Measurements from ENCODE around the gene TRIM67.

TRIM67 gene

GRCh38 chr1:231211005-231211857 is 49.4 kb downstream of the TRIM67 start:
- TF ChIP-seq, protein P1, sequence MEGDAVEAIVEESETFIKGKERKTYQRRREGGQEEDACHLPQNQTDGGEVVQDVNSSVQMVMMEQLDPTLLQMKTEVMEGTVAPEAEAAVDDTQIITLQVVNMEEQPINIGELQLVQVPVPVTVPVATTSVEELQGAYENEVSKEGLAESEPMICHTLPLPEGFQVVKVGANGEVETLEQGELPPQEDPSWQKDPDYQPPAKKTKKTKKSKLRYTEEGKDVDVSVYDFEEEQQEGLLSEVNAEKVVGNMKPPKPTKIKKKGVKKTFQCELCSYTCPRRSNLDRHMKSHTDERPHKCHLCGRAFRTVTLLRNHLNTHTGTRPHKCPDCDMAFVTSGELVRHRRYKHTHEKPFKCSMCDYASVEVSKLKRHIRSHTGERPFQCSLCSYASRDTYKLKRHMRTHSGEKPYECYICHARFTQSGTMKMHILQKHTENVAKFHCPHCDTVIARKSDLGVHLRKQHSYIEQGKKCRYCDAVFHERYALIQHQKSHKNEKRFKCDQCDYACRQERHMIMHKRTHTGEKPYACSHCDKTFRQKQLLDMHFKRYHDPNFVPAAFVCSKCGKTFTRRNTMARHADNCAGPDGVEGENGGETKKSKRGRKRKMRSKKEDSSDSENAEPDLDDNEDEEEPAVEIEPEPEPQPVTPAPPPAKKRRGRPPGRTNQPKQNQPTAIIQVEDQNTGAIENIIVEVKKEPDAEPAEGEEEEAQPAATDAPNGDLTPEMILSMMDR (conservative IDR thresholded peaks at IDR 0.05): peak; percentile 93
- peak overlapping the region; percentile 77 for H3K27ac ChIP-seq

DNA sequence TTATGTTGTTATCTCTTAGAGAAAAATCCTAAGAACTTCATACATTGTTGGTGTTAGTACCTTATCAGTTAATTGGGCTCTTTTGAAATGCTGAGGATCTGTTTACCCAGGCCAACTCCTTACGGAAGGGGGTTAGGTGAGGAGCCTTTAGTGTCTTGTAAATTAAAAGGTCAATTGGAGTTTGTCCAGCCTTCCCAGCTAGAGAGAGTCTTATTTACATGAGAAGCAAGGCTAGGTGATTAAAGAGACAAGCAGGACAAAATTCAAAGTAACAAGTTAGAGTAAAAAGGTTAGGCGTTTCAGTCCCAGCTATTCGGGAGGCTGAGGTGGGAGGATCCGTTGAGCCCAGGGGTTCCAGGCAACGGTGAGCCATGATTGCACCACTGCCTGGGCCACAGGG is 50.4 kb downstream of the TRIM67 start:
- H3K27ac ChIP-seq: peak overlapping the region; percentile 77

DNA sequence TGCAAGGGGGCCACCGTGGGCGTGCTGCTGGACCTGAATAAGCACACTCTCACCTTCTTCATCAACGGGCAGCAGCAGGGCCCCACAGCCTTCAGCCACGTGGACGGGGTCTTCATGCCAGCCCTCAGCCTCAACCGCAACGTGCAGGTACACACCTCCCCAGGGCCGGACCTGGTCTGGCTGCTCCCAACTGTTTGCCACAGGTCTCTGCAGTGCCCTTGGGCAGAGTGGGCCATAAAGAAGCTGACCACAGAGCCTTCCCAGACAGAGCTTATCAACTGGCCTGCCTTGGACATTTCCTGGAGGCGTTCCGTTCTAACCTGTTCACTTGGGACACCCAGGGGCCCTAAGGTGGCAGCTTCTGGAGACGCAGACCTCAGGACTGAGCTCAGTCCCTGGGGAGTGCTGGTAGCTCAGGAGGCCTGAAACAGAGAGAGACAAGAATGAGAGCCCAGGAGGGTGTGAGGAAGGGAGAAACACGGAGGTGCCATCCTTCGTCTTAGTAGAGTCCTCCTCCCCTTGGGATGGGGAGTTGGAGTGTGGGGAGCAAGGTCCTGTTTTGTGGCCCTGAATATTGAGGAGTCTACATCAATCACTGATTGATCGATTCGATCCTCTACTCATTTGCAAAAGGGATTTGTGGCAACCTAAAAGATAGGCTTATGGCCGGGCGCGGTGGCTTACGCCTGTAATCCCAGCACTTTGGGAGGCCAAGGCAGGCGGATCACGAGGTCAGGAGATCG is 52.1 kb downstream of the TRIM67 start:
- no peak overlapping the region for H3K27ac ChIP-seq
- TF ChIP-seq, protein P1 (conservative IDR thresholded peaks at IDR 0.05): no peak

DNA sequence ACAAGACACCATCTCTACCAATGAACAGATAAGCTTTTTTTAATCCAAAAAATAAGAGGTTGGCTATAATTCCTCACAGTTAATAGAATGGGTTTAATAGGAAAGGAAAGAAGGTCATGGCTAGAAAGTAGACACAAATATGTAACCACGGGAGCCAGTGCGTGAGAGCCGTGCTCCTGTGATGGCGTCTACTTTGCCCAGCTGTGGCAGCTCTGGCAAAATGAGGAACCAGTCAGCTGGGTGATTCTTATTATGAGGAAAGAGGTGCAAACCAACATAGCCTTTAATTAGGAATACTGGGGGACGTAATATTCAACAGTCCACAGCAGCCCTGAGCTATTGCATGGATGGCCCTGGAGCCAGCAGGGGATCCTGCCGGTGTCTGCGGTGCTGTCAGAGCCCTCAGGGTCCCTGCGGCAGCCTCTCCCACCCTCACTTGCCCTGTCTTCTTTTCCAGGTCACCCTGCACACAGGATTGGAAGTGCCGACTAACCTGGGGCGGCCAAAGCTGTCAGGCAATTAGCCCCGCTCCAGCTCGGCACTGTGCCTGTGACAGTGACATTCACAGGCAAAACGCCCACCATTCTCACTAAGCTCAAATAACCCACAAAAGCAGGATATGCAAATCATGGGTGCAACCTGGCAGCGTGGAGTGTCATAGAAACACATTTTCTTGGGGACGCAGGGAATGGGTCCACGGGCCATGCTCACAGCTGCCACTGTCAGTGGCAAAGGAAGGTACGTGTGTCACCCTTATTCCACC is 53.2 kb downstream of the TRIM67 start:
- TF ChIP-seq, protein P1 (conservative IDR thresholded peaks at IDR 0.05): no peak
- no peak overlapping the region for H3K27ac ChIP-seq

DNA sequence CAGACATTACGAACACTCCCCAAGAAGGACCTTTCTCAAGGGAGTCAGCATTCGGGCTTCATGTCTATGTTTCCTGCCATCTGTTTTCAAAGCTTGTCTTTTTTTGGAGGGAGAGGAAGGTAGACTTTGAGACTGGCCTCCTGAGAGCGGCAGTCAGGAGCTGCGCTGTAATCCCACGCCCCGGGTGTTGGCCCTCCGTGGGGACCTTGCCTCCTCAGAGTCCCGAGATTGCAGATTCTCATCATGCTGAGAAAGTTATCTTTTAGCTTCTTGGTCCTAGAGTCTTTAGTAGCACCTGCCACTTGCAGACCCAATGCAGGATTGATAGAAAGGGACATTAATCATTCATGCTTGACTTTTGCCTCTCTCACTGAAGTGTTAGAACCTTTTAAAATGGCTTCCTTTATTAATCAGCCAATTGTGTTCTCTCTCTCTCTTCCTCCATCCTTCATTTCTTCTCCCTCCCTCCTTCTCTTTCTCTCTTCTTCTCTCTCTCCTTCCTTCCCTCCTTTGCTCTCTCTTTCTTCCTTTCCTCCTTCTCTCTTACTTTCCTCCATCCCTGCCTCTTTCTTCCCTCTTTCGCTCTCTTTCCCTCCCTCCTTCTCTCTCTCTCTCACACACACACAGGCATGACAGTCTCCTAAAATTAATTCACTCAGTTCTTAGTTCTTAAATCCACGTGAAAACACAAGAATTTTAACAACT is 54.0 kb downstream of the TRIM67 start:
- TF ChIP-seq, protein P1 (conservative IDR thresholded peaks at IDR 0.05): no peak
- no peak overlapping the region for H3K27ac ChIP-seq

DNA sequence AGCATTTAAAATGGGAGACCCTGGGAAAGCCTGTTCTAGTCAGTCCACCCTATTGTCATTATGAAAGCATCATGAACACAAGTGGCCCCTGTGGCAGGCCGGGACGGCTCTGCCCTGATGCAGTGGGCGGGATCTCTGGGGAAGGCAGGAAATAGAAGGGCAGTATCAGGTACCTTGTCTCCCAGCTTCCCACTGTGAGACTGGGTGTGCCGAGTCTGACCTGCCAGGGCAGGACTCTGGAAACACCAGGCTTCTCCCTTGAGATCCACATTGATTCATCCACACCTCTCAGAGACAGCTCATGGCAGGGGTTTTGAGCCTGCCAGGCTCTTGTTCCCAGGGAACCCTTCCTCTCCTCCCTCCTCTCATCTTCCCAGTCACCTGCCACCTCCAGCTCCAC is 54.6 kb downstream of the TRIM67 start:
- TF ChIP-seq, protein P1 (conservative IDR thresholded peaks at IDR 0.05): no peak
- H3K27ac ChIP-seq: no peak overlapping the region

DNA sequence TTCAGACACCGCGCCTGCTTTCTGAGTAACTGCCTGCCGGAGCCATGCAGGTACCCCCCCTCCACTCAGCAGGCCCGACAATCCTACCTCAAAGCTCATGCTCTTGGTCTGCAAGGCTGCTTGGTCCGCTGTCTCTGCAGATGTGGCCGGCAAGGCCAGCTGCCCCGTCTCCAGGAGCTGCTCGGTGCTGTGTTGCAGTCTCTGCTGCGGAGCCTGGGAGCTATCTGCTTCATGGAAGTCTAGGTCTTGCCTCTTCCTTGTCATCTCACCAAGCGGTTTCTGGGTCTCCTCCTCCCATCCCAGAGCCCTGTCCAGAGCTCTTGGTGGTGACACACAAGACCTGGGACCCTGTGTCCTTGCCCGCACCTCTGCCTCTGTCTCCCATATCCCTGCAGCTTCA is 55.2 kb downstream of the TRIM67 start:
- TF ChIP-seq, protein P1 (conservative IDR thresholded peaks at IDR 0.05): no peak
- no peak overlapping the region for H3K27ac ChIP-seq

All from VCaP (cell line).